SJCRH30 (cell line): Measurements from ENCODE around the gene ADAMTS13. TPM values are rescaled to one million over a fixed set of nuclear protein-coding genes. Genes with fewer than 3 reads are reported as not detected.
"Not testable (repeated sequence)": the region's sequence is repeated elsewhere in the genome, so short reads cannot be mapped to it uniquely, and the experiment has no call there.

ENCODE experiments used
- DNase-seq, 2 experiments: peaks; one replicate each; pipeline ENCODE4 v3.0.0-alpha.2; 2015 to 2020
- H3K27ac ChIP-seq: fragments of 250-450 bp; sonication (Bioruptor Pico); 2 replicates; pipeline ENCODE4 v1.5.1; 2020; ENCODE audit warnings: mild to moderate bottlenecking, moderate library complexity
- H3K27me3 ChIP-seq: fragments of 250-450 bp; sonication (Bioruptor Pico); 2 replicates; pipeline ENCODE4 v1.5.1; 2020; ENCODE audit warnings: mild to moderate bottlenecking, moderate library complexity
- H3K36me3 ChIP-seq: fragments of 250-450 bp; sonication (Bioruptor Pico); 2 replicates; pipeline ENCODE4 v1.5.1; 2020; ENCODE audit warnings: mild to moderate bottlenecking, moderate library complexity
- H3K4me1 ChIP-seq: fragments of 250-450 bp; sonication (Bioruptor Pico); 2 replicates; pipeline ENCODE4 v1.5.1; 2020; ENCODE audit warnings: mild to moderate bottlenecking, moderate library complexity
- H3K4me3 ChIP-seq: fragments of 250-450 bp; sonication (Bioruptor Pico); 2 replicates; pipeline ENCODE4 v1.5.1; 2020; ENCODE audit warnings: mild to moderate bottlenecking, moderate library complexity
- H3K9me3 ChIP-seq: fragments of 250-450 bp; sonication (Bioruptor Pico); replicated peaks from 2 replicates; pipeline ENCODE4 v1.5.1; 2020; ENCODE audit warnings: mild to moderate bottlenecking, moderate library complexity
- total RNA-seq: library from RNA; depleted of rRNA; stranded (reverse); fragments of >200 nt; shearing (Covaris generic); gene quantifications from 2 replicates; pipeline ENCODE4 v1.2.3, GENCODE V29; 2014

The ADAMTS13 gene
- total RNA-seq, 1 experiment from 2014 or later = 0.42 TPM

GRCh38 chr9:133445293-133445969 is 23.3 kb downstream of the ADAMTS13 start:
- H3K4me3 ChIP-seq = no peak overlapping the region
- no peaks in the 10 kb centered on the region for H3K4me1 ChIP-seq
- no peaks in the 10 kb centered on the region for H3K36me3 ChIP-seq
- DNase-seq = no peak
- no peaks in the 10 kb centered on the region for H3K9me3 ChIP-seq
- H3K27ac ChIP-seq = no peak overlapping the region
- H3K27me3 ChIP-seq = peaks cover 49% of the 10 kb centered on the region

GRCh38 chr9:133448487-133448972 is 26.4 kb downstream of the ADAMTS13 start:
- no peak overlapping the region for H3K4me3 ChIP-seq
- H3K27ac ChIP-seq = no peak overlapping the region
- no peaks in the 10 kb centered on the region for H3K4me1 ChIP-seq
- no peaks in the 10 kb centered on the region for H3K36me3 ChIP-seq
- DNase-seq = no peak
- peaks cover 29% of the 10 kb centered on the region for H3K27me3 ChIP-seq
- no peaks in the 10 kb centered on the region for H3K9me3 ChIP-seq

GRCh38 chr9:133449760-133450159 is 27.6 kb downstream of the ADAMTS13 start:
- H3K27ac ChIP-seq = no peak overlapping the region
- DNase-seq = no peak
- H3K4me1 ChIP-seq = no peaks in the 10 kb centered on the region
- H3K27me3 ChIP-seq = peaks cover 17% of the 10 kb centered on the region
- H3K9me3 ChIP-seq = no peaks in the 10 kb centered on the region
- H3K4me3 ChIP-seq = no peak overlapping the region
- H3K36me3 ChIP-seq = no peaks in the 10 kb centered on the region

GRCh38 chr9:133451865-133452264 is 29.7 kb downstream of the ADAMTS13 start:
- H3K27ac ChIP-seq, H3K4me1 ChIP-seq, H3K36me3 ChIP-seq, H3K4me3 ChIP-seq, DNase-seq, H3K9me3 ChIP-seq: not testable (repeated sequence)
- H3K27me3 ChIP-seq = peaks cover 11% of the 10 kb centered on the region

- Histone ChIP-seq H3K4me1 (no peaks in the 10 kb centered on the region), H3K27me3 (peaks cover 11% of the 10 kb centered on the region; the same call in 1 of the 2 replicates), H3K36me3 (no peaks in the 10 kb centered on the region), H3K27ac (no peak overlapping the region), H3K4me3 (no peak overlapping the region), H3K9me3 (no peaks in the 10 kb centered on the region)
- DNase-seq = no peak
Measured at GRCh38 chr9:133452562-133452961, 30.4 kb downstream of the ADAMTS13 start.

GRCh38 chr9:133453651-133454050 is 31.5 kb downstream of the ADAMTS13 start:
- Histone ChIP-seq H3K4me1 (peaks cover under 1% of the 10 kb centered on the region; the same call in 1 of the 2 replicates), H3K9me3 (no peaks in the 10 kb centered on the region), H3K27ac (no peak overlapping the region), H3K27me3 (0 out of 2 replicates have a peak, but pooled peaks cover 4% of the 10 kb centered on the region), H3K36me3 (no peaks in the 10 kb centered on the region), H3K4me3 (no peak overlapping the region)
- DNase-seq = no peak

- Histone ChIP-seq H3K4me3 (no peak overlapping the region), H3K4me1 (peaks cover 5% of the 10 kb centered on the region; the same call in 1 of the 2 replicates), H3K36me3 (no peaks in the 10 kb centered on the region)
Measured at GRCh38 chr9:133454325-133454724, 32.2 kb downstream of the ADAMTS13 start.

GRCh38 chr9:133454943-133455673 is 32.9 kb downstream of the ADAMTS13 start:
- Histone ChIP-seq H3K9me3 (no peaks in the 10 kb centered on the region), H3K4me3 (no peak overlapping the region), H3K27me3 (no peaks in the 10 kb centered on the region), H3K36me3 (no peaks in the 10 kb centered on the region), H3K27ac (no peak overlapping the region), H3K4me1 (peaks cover 5% of the 10 kb centered on the region; the same call in 1 of the 2 replicates)
- no peak for DNase-seq

More at GRCh38 chr9:133454325-133454724, 32.2 kb downstream of the ADAMTS13 start:
- no peak for DNase-seq
- Histone ChIP-seq H3K9me3 (no peaks in the 10 kb centered on the region), H3K27ac (no peak overlapping the region), H3K27me3 (no peaks in the 10 kb centered on the region)

- Histone ChIP-seq H3K4me1 (peaks cover 9% of the 10 kb centered on the region; the same call in 1 of the 2 replicates), H3K27me3 (no peaks in the 10 kb centered on the region)
Measured at GRCh38 chr9:133455936-133456335, 33.8 kb downstream of the ADAMTS13 start.

GRCh38 chr9:133456409-133456808 is 34.2 kb downstream of the ADAMTS13 start:
- Histone ChIP-seq H3K9me3 (no peaks in the 10 kb centered on the region), H3K4me1 (peaks cover 10% of the 10 kb centered on the region; the same call in 1 of the 2 replicates), H3K36me3 (no peaks in the 10 kb centered on the region), H3K27me3 (no peaks in the 10 kb centered on the region), H3K27ac (no peak overlapping the region), H3K4me3 (no peak overlapping the region)
- no peak for DNase-seq

More at GRCh38 chr9:133455936-133456335, 33.8 kb downstream of the ADAMTS13 start:
- H3K9me3 ChIP-seq = no peaks in the 10 kb centered on the region
- no peaks in the 10 kb centered on the region for H3K36me3 ChIP-seq
- no peak for DNase-seq
- no peak overlapping the region for H3K27ac ChIP-seq
- H3K4me3 ChIP-seq = no peak overlapping the region

- Histone ChIP-seq H3K9me3 (no peaks in the 10 kb centered on the region), H3K4me1 (peaks cover 10% of the 10 kb centered on the region; the same call in 1 of the 2 replicates), H3K27ac (no peak overlapping the region), H3K27me3 (no peaks in the 10 kb centered on the region), H3K36me3 (no peaks in the 10 kb centered on the region), H3K4me3 (no peak overlapping the region)
- DNase-seq = no peak
Measured at GRCh38 chr9:133457233-133457632, 35.1 kb downstream of the ADAMTS13 start.

GRCh38 chr9:133457748-133458147 is 35.6 kb downstream of the ADAMTS13 start:
- H3K27ac ChIP-seq = no peak overlapping the region
- no peaks in the 10 kb centered on the region for H3K36me3 ChIP-seq
- H3K27me3 ChIP-seq = no peaks in the 10 kb centered on the region
- H3K4me3 ChIP-seq = no peak overlapping the region
- no peaks in the 10 kb centered on the region for H3K9me3 ChIP-seq
- DNase-seq = no peak
- peaks cover 10% of the 10 kb centered on the region; the same call in 1 of the 2 replicates for H3K4me1 ChIP-seq

- H3K9me3 ChIP-seq = no peaks in the 10 kb centered on the region
- H3K27me3 ChIP-seq = no peaks in the 10 kb centered on the region
- peaks cover 10% of the 10 kb centered on the region; the same call in 1 of the 2 replicates for H3K4me1 ChIP-seq
- DNase-seq = no peak
- H3K36me3 ChIP-seq = no peaks in the 10 kb centered on the region
- H3K4me3 ChIP-seq = peak overlapping the region; percentile 89
- no peak overlapping the region for H3K27ac ChIP-seq
Measured at GRCh38 chr9:133458643-133459312, 36.6 kb downstream of the ADAMTS13 start.

- peak; percentile 99 for DNase-seq
- H3K27ac ChIP-seq = peak within 1 kb of the TSS; percentile 88
- peaks cover 10% of the 10 kb centered on the region; the same call in 1 of the 2 replicates for H3K4me1 ChIP-seq
- H3K9me3 ChIP-seq = no peaks in the 10 kb centered on the region
- no peaks in the 10 kb centered on the region for H3K27me3 ChIP-seq
- H3K4me3 ChIP-seq = peak within 1 kb of the TSS; percentile 89
- H3K36me3 ChIP-seq = no peaks in the 10 kb centered on the region
Measured at GRCh38 chr9:133459476-133460404, 37.6 kb downstream of the ADAMTS13 start, which contains the start of gene CACFD1. Gene CACFD1, plus strand, starts transcription at chr9:133459978. Its CDS starts 89 bp downstream, at chr9:133460067.
